Astrocyte of the hippocampus (primary cell): ENCODE measurements around the gene FIGLA.

ENCODE experiments used
- DNase-seq: peaks from one replicate; pipeline ENCODE4 v3.0.0; 2011; ENCODE audit warnings: low read depth, low spot score

The FIGLA gene

GRCh38 chr2:70775141-70775540 lies 15.3 kb downstream of the FIGLA start:
- DNase-seq: no peak

GRCh38 chr2:70772486-70773155 lies 17.8 kb downstream of the FIGLA start:
- DNase-seq: no peak

- DNase-seq: no peak
Observed at GRCh38 chr2:70771446-70771845, 19.0 kb downstream of the FIGLA start.

- no peak for DNase-seq
Observed at GRCh38 chr2:70769450-70769849, 21.0 kb downstream of the FIGLA start.

- no peak for DNase-seq
Observed at GRCh38 chr2:70768590-70769085, 21.8 kb downstream of the FIGLA start.

- DNase-seq: peak; percentile 87
Observed at GRCh38 chr2:70767699-70768589, 22.5 kb downstream of the FIGLA start, which contains the start of gene ADD2. TSS of gene ADD2 (minus strand) at chr2:70768200. CDS start at chr2:70706408, 61,792 bp downstream.

- peak; percentile 53 for DNase-seq
Observed at GRCh38 chr2:70767079-70767698, 23.3 kb downstream of the FIGLA start.

GRCh38 chr2:70766357-70767078 lies 23.9 kb downstream of the FIGLA start:
- DNase-seq: no peak

GRCh38 chr2:70765507-70765906 lies 24.9 kb downstream of the FIGLA start:
- no peak for DNase-seq

GRCh38 chr2:70759446-70759845 lies 31.0 kb downstream of the FIGLA start:
- no peak for DNase-seq

GRCh38 chr2:70757966-70758365 lies 32.5 kb downstream of the FIGLA start:
- DNase-seq: no peak

GRCh38 chr2:70757360-70757759 lies 33.1 kb downstream of the FIGLA start:
- no peak for DNase-seq

- no peak for DNase-seq
Observed at GRCh38 chr2:70756128-70756527, 34.3 kb downstream of the FIGLA start.

GRCh38 chr2:70753902-70754301 lies 36.5 kb downstream of the FIGLA start:
- DNase-seq: no peak

GRCh38 chr2:70753031-70753430 lies 37.4 kb downstream of the FIGLA start:
- no peak for DNase-seq

- DNase-seq: no peak
Observed at GRCh38 chr2:70752396-70752795, 38.0 kb downstream of the FIGLA start.

- no peak for DNase-seq
Observed at GRCh38 chr2:70751881-70752280, 38.6 kb downstream of the FIGLA start.

- DNase-seq: no peak
Observed at GRCh38 chr2:70750320-70750719, 40.1 kb downstream of the FIGLA start.

GRCh38 chr2:70748002-70748784 lies 42.2 kb downstream of the FIGLA start:
- DNase-seq: no peak

GRCh38 chr2:70747284-70747683 lies 43.2 kb downstream of the FIGLA start:
- DNase-seq: no peak
